HepG2 (cell line): ENCODE data around the gene TMEM97. TPM values are rescaled to one million over a fixed set of nuclear protein-coding genes. Genes with fewer than 3 reads are reported as not detected.

ENCODE experiments used
- AGO2 ChIP-seq: fragments of 200-400 bp; formaldehyde crosslinking; optimal IDR thresholded peaks from 2 replicates; pipeline ENCODE3; 2017; ENCODE audit warnings: mild to moderate bottlenecking, low read depth, low read length, moderate library complexity
- AKAP8 ChIP-seq: sonication (generic); formaldehyde crosslinking; IDR thresholded peaks from 2 replicates; pipeline ENCODE4 v1.5.1; 2020; ENCODE audit warnings: mild to moderate bottlenecking, missing genetic modification reagents
- ARNT ChIP-seq: fragments of 450-650 bp; IDR thresholded peaks from 2 replicates; pipeline ENCODE4 v1.6.1; 2017
- ARNTL ChIP-seq: sonication (generic); formaldehyde crosslinking; IDR thresholded peaks from 2 replicates; pipeline ENCODE4 v1.4.0; 2020; ENCODE audit warnings: mild to moderate bottlenecking, missing genetic modification reagents
- GABPB1 ChIP-seq: IDR thresholded peaks from 2 replicates; pipeline ENCODE4 v1.6.1; 2016; ENCODE audit warnings: mild to moderate bottlenecking, missing genetic modification reagents, moderate library complexity, missing compliant biosample characterization
- IRX3 ChIP-seq: sonication (generic); formaldehyde crosslinking; IDR thresholded peaks from 2 replicates; pipeline ENCODE4 v1.8.1; 2023; ENCODE audit warnings: mild to moderate bottlenecking, low read depth, missing genetic modification reagents, borderline replicate concordance
- MEIS1 ChIP-seq: sonication (generic); formaldehyde crosslinking; IDR thresholded peaks from 2 replicates; pipeline ENCODE4 v1.9.0; 2021; ENCODE audit warnings: mild to moderate bottlenecking, missing genetic modification reagents, moderate library complexity, borderline replicate concordance
- MYC ChIP-seq: sonication (generic); formaldehyde crosslinking; IDR thresholded peaks from 2 replicates; pipeline ENCODE4 v1.9.0; 2021; ENCODE audit warnings: missing genetic modification reagents, borderline replicate concordance
- SRSF1 ChIP-seq: fragments of 200-400 bp; formaldehyde crosslinking; optimal IDR thresholded peaks from 2 replicates; pipeline ENCODE3; 2017; ENCODE audit warnings: mild to moderate bottlenecking, low read depth, low read length, moderate library complexity
- TRIM24 ChIP-seq: sonication (generic); formaldehyde crosslinking; IDR thresholded peaks from 2 replicates; pipeline ENCODE4 v1.8.0; 2022; ENCODE audit warnings: mild to moderate bottlenecking, missing genetic modification reagents
- ZNF234 ChIP-seq: sonication (generic); formaldehyde crosslinking; conservative IDR thresholded peaks from 2 replicates; pipeline ENCODE4 v1.5.1; 2020; ENCODE audit warnings: mild to moderate bottlenecking, missing genetic modification reagents
- ZNF343 ChIP-seq: sonication (generic); formaldehyde crosslinking; IDR thresholded peaks from 2 replicates; pipeline ENCODE4 v1.4.0; 2020; ENCODE audit warnings: mild to moderate bottlenecking, missing genetic modification reagents
- ZNF484 ChIP-seq: sonication (generic); formaldehyde crosslinking; IDR thresholded peaks from 2 replicates; pipeline ENCODE4 v1.5.1; 2020; ENCODE audit warnings: mild to moderate bottlenecking, low read depth, missing genetic modification reagents, borderline replicate concordance
- ZNF556 ChIP-seq: sonication (generic); formaldehyde crosslinking; IDR thresholded peaks from 2 replicates; pipeline ENCODE4 v1.4.0; 2020; ENCODE audit warnings: mild to moderate bottlenecking, missing genetic modification reagents, borderline replicate concordance
- ZNF879 ChIP-seq: sonication (generic); formaldehyde crosslinking; IDR thresholded peaks from 2 replicates; pipeline ENCODE4 v1.8.1; 2023; ENCODE audit warnings: missing genetic modification reagents
- polyA plus RNA-seq, 8 experiments: library from polyadenylated mRNA; depleted of rRNA in 3 of 8; stranded (reverse) in 7 of 8; unstranded in 1 of 8; fragments of >200 nt; fragmentation: Illumina TruSeq in 4 of 8; extraction: Trizol in 4 of 8; gene quantifications; 2 replicates each; pipeline versions ENCODE4 v1.2.1 to v1.2.3, GENCODE V29; 2011 to 2016; ENCODE audit warnings: low read depth in 4 of 8, missing spikeins in 1 of 8, mixed read lengths in 1 of 8; ENCODE audit not compliant: insufficient read depth in 1 of 8
- total RNA-seq, 5 experiments: library from RNA; depleted of rRNA; stranded (reverse); fragments of >200 nt; fragmentation: Illumina TruSeq; extraction: Trizol; gene quantifications; 2 replicates each; pipeline ENCODE4 v1.2.3, GENCODE V29; 2016; ENCODE audit warnings: low read depth in 1 of 5
- TF ChIP-seq, protein P1 (sequence below): sonication (generic); formaldehyde crosslinking; IDR thresholded peaks from 2 replicates; pipeline ENCODE4 v1.9.0; 2021; ENCODE audit warnings: mild to moderate bottlenecking, missing genetic modification reagents
- TF ChIP-seq, protein P2 (sequence below): IDR thresholded peaks from 2 replicates; pipeline ENCODE4 v1.6.1; 2016; ENCODE audit warnings: low read depth, control low read depth
- TF ChIP-seq, protein P3 (sequence below): sonication (generic); formaldehyde crosslinking; IDR thresholded peaks from 2 replicates; pipeline ENCODE4 v1.4.0; 2020; ENCODE audit warnings: mild to moderate bottlenecking, missing genetic modification reagents

Gene TMEM97
- total and polyA plus RNA-seq, 2 of the 13 experiments (the other 11 are each of a cell fraction or from before 2014, with no cell fraction given) = 69.6 to 137 TPM

DNA sequence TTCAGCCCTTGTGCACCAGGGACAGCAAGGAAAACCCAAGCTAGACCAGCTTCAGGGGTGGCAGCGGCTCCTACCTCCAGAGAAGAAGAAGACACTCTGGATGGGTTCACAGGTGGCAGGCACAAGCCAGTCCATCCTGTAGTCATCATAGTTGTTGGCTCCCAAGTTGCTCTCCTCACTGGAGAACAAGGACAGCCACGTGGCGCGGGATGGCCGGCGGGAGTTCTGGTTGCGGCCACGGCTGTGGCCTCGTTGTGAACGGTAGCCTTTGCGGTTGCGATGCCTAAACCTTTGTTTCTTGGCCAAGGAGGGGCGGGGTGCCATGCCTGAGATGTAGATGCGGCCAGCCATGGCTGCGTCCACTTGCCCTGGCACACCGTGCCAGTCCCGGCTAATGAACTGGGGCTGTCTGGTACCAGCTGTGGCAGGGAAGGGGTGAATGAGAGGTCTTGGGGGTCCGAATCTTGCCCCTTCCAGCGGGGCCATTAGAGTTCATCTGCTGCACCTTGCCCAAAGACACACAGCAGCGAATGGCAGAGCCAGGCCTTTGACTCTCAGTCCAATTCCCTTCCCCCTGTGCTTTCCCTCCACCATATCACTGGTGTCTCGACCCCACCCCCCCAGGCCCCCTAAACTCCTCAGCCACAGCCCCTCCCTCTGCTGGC, 48.8 kb downstream of the TMEM97 start (continued):
- 0 out of 2 replicates have a peak, but pooled peaks have one; percentile 33 for TF ChIP-seq MEIS1 (CRISPR knock-in tag)
- peak; percentile 10 for TF ChIP-seq SRSF1
- TF ChIP-seq ZNF343 (CRISPR knock-in tag) = 0 out of 2 replicates have a peak, but pooled peaks have one; percentile 26
- no peak for TF ChIP-seq ARNT
- TF ChIP-seq, protein P1, sequence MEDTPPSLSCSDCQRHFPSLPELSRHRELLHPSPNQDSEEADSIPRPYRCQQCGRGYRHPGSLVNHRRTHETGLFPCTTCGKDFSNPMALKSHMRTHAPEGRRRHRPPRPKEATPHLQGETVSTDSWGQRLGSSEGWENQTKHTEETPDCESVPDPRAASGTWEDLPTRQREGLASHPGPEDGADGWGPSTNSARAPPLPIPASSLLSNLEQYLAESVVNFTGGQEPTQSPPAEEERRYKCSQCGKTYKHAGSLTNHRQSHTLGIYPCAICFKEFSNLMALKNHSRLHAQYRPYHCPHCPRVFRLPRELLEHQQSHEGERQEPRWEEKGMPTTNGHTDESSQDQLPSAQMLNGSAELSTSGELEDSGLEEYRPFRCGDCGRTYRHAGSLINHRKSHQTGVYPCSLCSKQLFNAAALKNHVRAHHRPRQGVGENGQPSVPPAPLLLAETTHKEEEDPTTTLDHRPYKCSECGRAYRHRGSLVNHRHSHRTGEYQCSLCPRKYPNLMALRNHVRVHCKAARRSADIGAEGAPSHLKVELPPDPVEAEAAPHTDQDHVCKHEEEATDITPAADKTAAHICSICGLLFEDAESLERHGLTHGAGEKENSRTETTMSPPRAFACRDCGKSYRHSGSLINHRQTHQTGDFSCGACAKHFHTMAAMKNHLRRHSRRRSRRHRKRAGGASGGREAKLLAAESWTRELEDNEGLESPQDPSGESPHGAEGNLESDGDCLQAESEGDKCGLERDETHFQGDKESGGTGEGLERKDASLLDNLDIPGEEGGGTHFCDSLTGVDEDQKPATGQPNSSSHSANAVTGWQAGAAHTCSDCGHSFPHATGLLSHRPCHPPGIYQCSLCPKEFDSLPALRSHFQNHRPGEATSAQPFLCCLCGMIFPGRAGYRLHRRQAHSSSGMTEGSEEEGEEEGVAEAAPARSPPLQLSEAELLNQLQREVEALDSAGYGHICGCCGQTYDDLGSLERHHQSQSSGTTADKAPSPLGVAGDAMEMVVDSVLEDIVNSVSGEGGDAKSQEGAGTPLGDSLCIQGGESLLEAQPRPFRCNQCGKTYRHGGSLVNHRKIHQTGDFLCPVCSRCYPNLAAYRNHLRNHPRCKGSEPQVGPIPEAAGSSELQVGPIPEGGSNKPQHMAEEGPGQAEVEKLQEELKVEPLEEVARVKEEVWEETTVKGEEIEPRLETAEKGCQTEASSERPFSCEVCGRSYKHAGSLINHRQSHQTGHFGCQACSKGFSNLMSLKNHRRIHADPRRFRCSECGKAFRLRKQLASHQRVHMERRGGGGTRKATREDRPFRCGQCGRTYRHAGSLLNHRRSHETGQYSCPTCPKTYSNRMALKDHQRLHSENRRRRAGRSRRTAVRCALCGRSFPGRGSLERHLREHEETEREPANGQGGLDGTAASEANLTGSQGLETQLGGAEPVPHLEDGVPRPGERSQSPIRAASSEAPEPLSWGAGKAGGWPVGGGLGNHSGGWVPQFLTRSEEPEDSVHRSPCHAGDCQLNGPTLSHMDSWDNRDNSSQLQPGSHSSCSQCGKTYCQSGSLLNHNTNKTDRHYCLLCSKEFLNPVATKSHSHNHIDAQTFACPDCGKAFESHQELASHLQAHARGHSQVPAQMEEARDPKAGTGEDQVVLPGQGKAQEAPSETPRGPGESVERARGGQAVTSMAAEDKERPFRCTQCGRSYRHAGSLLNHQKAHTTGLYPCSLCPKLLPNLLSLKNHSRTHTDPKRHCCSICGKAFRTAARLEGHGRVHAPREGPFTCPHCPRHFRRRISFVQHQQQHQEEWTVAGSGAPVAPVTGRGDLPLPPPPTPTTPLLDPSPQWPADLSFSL (CRISPR knock-in tag) = no peak
- TF ChIP-seq ZNF234 = no peak
- TF ChIP-seq AGO2 = peak; percentile 89
- no peak for TF ChIP-seq TRIM24 (CRISPR knock-in tag)
- TF ChIP-seq, protein P2, sequence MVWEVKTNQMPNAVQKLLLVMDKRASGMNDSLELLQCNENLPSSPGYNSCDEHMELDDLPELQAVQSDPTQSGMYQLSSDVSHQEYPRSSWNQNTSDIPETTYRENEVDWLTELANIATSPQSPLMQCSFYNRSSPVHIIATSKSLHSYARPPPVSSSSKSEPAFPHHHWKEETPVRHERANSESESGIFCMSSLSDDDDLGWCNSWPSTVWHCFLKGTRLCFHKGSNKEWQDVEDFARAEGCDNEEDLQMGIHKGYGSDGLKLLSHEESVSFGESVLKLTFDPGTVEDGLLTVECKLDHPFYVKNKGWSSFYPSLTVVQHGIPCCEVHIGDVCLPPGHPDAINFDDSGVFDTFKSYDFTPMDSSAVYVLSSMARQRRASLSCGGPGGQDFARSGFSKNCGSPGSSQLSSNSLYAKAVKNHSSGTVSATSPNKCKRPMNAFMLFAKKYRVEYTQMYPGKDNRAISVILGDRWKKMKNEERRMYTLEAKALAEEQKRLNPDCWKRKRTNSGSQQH = 0 out of 2 replicates have a peak, but pooled peaks have one; percentile 43
- TF ChIP-seq, protein P3, sequence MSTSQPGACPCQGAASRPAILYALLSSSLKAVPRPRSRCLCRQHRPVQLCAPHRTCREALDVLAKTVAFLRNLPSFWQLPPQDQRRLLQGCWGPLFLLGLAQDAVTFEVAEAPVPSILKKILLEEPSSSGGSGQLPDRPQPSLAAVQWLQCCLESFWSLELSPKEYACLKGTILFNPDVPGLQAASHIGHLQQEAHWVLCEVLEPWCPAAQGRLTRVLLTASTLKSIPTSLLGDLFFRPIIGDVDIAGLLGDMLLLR (CRISPR knock-in tag) = 0 out of 2 replicates have a peak, but pooled peaks have one; percentile 44
- peak; percentile 18; the same call in 1 of the 2 replicates for TF ChIP-seq MYC
- TF ChIP-seq ARNTL = 0 out of 2 replicates have a peak, but pooled peaks have one; percentile 5
- TF ChIP-seq AKAP8 (CRISPR knock-in tag) = peak; percentile 67; the same call in 1 of the 2 replicates
- TF ChIP-seq GABPB1 (CRISPR knock-in tag) = peak; percentile 39; the same call in 1 of the 2 replicates
- TF ChIP-seq IRX3 (CRISPR knock-in tag) = 0 out of 2 replicates have a peak, but pooled peaks have one; percentile 19
- 0 out of 2 replicates have a peak, but pooled peaks have one; percentile 25 for TF ChIP-seq ZNF879
- TF ChIP-seq ZNF484 = no peak
- TF ChIP-seq ZNF556 (CRISPR knock-in tag) = 0 out of 2 replicates have a peak, but pooled peaks have one; percentile 13
